ENCODE data around the gene OSBPL6.

GRCh38 chr2:178429336-178429735 is 235.0 kb downstream of the OSBPL6 start:
- TF ChIP-seq EZH2 (IDR thresholded peaks at IDR 0.05; ENCODE audit: low read length) (no peak), CTCF (optimal IDR thresholded peaks at IDR 0.05 in 1 of 3, IDR thresholded peaks at IDR 0.05 in 1 of 3, conservative IDR thresholded peaks at IDR 0.05 in 1 of 3; ENCODE audit: extremely low read depth in 1 of 3, insufficient read depth in 2 of 3, low read length in 3 of 3) (no peak)

Measured in keratinocyte (primary cell).